GM06990 (cell line): ENCODE data around the gene NFKB1.

Experiments used
- DNase-seq: peaks from one replicate; pipeline ENCODE4 v3.0.0-alpha.2; 2011; ENCODE audit not compliant: insufficient read length; ENCODE audit errors: extremely low read depth
- H3K27me3 ChIP-seq: replicated peaks from 2 replicates; pipeline ENCODE4 v1.6.0; 2011; ENCODE audit warnings: low read length; ENCODE audit not compliant: control insufficient read depth, insufficient read depth
- H3K36me3 ChIP-seq: 2 replicates; pipeline ENCODE4 v1.5.1; 2011; ENCODE audit warnings: low read length; ENCODE audit not compliant: control insufficient read depth, insufficient read depth
- H3K4me3 ChIP-seq: replicated peaks from 2 replicates; pipeline ENCODE4 v1.5.1; 2011; ENCODE audit warnings: low read depth, mild to moderate bottlenecking, control low read depth, low read length
- CTCF ChIP-seq: IDR thresholded peaks from 2 replicates; pipeline ENCODE4 v1.5.1; 2011; ENCODE audit warnings: low read length, control low read depth, mild to moderate bottlenecking, inconsistent platforms; ENCODE audit not compliant: insufficient read depth, poor library complexity, severe bottlenecking

NFKB1 gene

GRCh38 chr4:102578270-102578669 is 77.1 kb downstream of the NFKB1 start:
- TF ChIP-seq CTCF = no peak
- Histone ChIP-seq H3K4me3 (no peak overlapping the region), H3K36me3 (peaks cover 10% of the 10 kb centered on the region), H3K27me3 (no peaks in the 10 kb centered on the region)
- DNase-seq = no peak

- Histone ChIP-seq H3K4me3 (no peak overlapping the region), H3K27me3 (no peaks in the 10 kb centered on the region), H3K36me3 (peaks cover 10% of the 10 kb centered on the region)
- TF ChIP-seq CTCF = no peak
- DNase-seq = no peak
These were observed 77.7 kb downstream of the NFKB1 start for GRCh38 chr4:102578819-102579218.

GRCh38 chr4:102579794-102580462 is 78.8 kb downstream of the NFKB1 start:
- no peak overlapping the region for H3K4me3 ChIP-seq
- TF ChIP-seq CTCF = no peak
- H3K27me3 ChIP-seq = no peaks in the 10 kb centered on the region
- DNase-seq = no peak
- H3K36me3 ChIP-seq = peaks cover 10% of the 10 kb centered on the region

- no peak overlapping the region for H3K4me3 ChIP-seq
- H3K36me3 ChIP-seq = peaks cover 10% of the 10 kb centered on the region
- TF ChIP-seq CTCF = no peak
- DNase-seq = no peak
- no peaks in the 10 kb centered on the region for H3K27me3 ChIP-seq
These were observed 79.3 kb downstream of the NFKB1 start for GRCh38 chr4:102580463-102580842.

GRCh38 chr4:102584091-102584490 is 82.9 kb downstream of the NFKB1 start:
- TF ChIP-seq CTCF = no peak
- no peak overlapping the region for H3K4me3 ChIP-seq
- H3K27me3 ChIP-seq = no peaks in the 10 kb centered on the region
- DNase-seq = no peak
- H3K36me3 ChIP-seq = peaks cover 2% of the 10 kb centered on the region

- H3K36me3 ChIP-seq = peaks cover 3% of the 10 kb centered on the region
- no peaks in the 10 kb centered on the region for H3K27me3 ChIP-seq
- no peak overlapping the region for H3K4me3 ChIP-seq
- no peak for TF ChIP-seq CTCF
- no peak for DNase-seq
These were observed 84.2 kb downstream of the NFKB1 start for GRCh38 chr4:102585329-102585728.
